Keratinocyte (primary cell): Measurements from ENCODE around the gene EPB41L4B. TPM values are rescaled to one million over a fixed set of nuclear protein-coding genes. Genes with fewer than 3 reads are reported as not detected.

Experiments
- DNase-seq: peaks from one replicate; pipeline ENCODE4 v3.0.0-alpha.2; 2011; ENCODE audit warnings: low read depth, missing footprints, low spot score
- FAIRE-seq: peaks from 2 replicates; lab custom pipeline; 2011; peaks lifted over from hg19 to GRCh38; lab: Jason Lieb, UNC
- H2AFZ ChIP-seq: 2 replicates; pipeline ENCODE4 v1.6.0; 2012; ENCODE audit warnings: low read length, control low read depth, inconsistent platforms; ENCODE audit not compliant: control insufficient read depth
- H3K27ac ChIP-seq: 2 replicates; pipeline ENCODE4 v1.5.1; 2011; ENCODE audit warnings: low read length; ENCODE audit not compliant: control insufficient read depth, insufficient read depth
- H3K27me3 ChIP-seq: 3 replicates; pipeline ENCODE4 v1.6.0; 2011; ENCODE audit warnings: low read length; ENCODE audit not compliant: control insufficient read depth, insufficient read depth; ENCODE audit errors: extremely low read depth
- H3K36me3 ChIP-seq, 2 experiments: 2 replicates in 1 of 2; 3 replicates in 1 of 2; pipeline ENCODE4 v1.5.1; 2011; ENCODE audit warnings: low read length in 2 of 2, mild to moderate bottlenecking in 1 of 2; ENCODE audit not compliant: control insufficient read depth in 2 of 2, insufficient read depth in 2 of 2; ENCODE audit errors: extremely low read depth in 1 of 2
- H3K4me1 ChIP-seq: 3 replicates; pipeline ENCODE4 v1.5.1; 2011; ENCODE audit warnings: low read length; ENCODE audit not compliant: control insufficient read depth, insufficient read depth; ENCODE audit errors: extremely low read depth
- H3K4me2 ChIP-seq: 3 replicates; pipeline ENCODE4 v1.6.0; 2011; ENCODE audit warnings: low read depth, low read length; ENCODE audit not compliant: control insufficient read depth, insufficient read depth; ENCODE audit errors: extremely low read depth
- H3K4me3 ChIP-seq, 3 experiments: fragments of 200-600 bp in 1 of 3; sonication (generic) in 1 of 3; 2 replicates in 2 of 3; 3 replicates in 1 of 3; pipeline ENCODE4 v1.5.1; 2011 to 2016; ENCODE audit warnings: low read length in 3 of 3, mild to moderate bottlenecking in 3 of 3, control low read depth in 2 of 3, inconsistent platforms in 1 of 3, low read depth in 1 of 3, mixed read lengths in 1 of 3, mixed run types in 1 of 3, moderate library complexity in 1 of 3; ENCODE audit not compliant: control insufficient read depth in 2 of 3, insufficient read depth in 2 of 3; ENCODE audit errors: extremely low read depth in 1 of 3
- H3K79me2 ChIP-seq: 2 replicates; pipeline ENCODE4 v1.6.0; 2012; ENCODE audit warnings: low read length; ENCODE audit not compliant: control insufficient read depth, insufficient read depth
- H3K9ac ChIP-seq: 3 replicates; pipeline ENCODE4 v1.6.0; 2011; ENCODE audit warnings: low read length; ENCODE audit not compliant: control insufficient read depth, insufficient read depth; ENCODE audit errors: extremely low read depth
- H3K9me1 ChIP-seq: 3 replicates; pipeline ENCODE4 v1.6.0; 2011; ENCODE audit warnings: low read length; ENCODE audit not compliant: control insufficient read depth, insufficient read depth; ENCODE audit errors: extremely low read depth
- H3K9me3 ChIP-seq: 2 replicates; pipeline ENCODE4 v1.5.1; 2012; ENCODE audit warnings: low read depth, low read length; ENCODE audit not compliant: control insufficient read depth
- H4K20me1 ChIP-seq: 3 replicates; pipeline ENCODE4 v1.6.0; 2011; ENCODE audit warnings: low read length; ENCODE audit not compliant: control insufficient read depth, insufficient read depth; ENCODE audit errors: extremely low read depth
- EZH2 ChIP-seq: IDR thresholded peaks from one replicate; pipeline ENCODE4 v1.6.1; 2012; ENCODE audit warnings: inconsistent platforms, mild to moderate bottlenecking, low read length, moderate library complexity
- dilution Hi-C: fragments of 300-500 bp; cut with MboI; formaldehyde crosslinking; loops from one replicate; pipeline ENCODE4 v1.7.0; 2020; ENCODE audit warnings: low sequenced_read_pairs; ENCODE audit not compliant: extremely low pct_ligation_motif_present
- polyA minus RNA-seq, 3 experiments: library from RNA; depleted of rRNA, polyadenylated mRNA; stranded (reverse); fragments of >200 nt; gene quantifications; 1 replicate in 1 of 3; 2 replicates in 1 of 3; 3 replicates in 1 of 3; pipeline ENCODE4 v1.2.3, GENCODE V29; 2011
- polyA plus RNA-seq, 5 experiments: library from polyadenylated mRNA; depleted of rRNA in 3 of 5; stranded (reverse) in 3 of 5; stranded (forward) in 1 of 5; unstranded in 1 of 5; fragments of >200 nt; gene quantifications; 1 replicate in 1 of 5; 2 replicates in 3 of 5; 3 replicates in 1 of 5; pipeline versions ENCODE4 v1.2.1 to v1.2.3, GENCODE V29; 2011 to 2012; ENCODE audit warnings: missing spikeins in 2 of 5, low read depth in 1 of 5, low replicate concordance in 1 of 5
- TF ChIP-seq, protein P1 (sequence below), 3 experiments: IDR thresholded peaks in 1 of 3; conservative IDR thresholded peaks in 1 of 3; optimal IDR thresholded peaks in 1 of 3; 2 replicates in 2 of 3; 3 replicates in 1 of 3; pipeline versions ENCODE3 to v1.5.1; 2011; ENCODE audit warnings: low read length in 3 of 3, mild to moderate bottlenecking in 3 of 3, moderate library complexity in 2 of 3, control low read depth in 1 of 3, inconsistent platforms in 1 of 3; ENCODE audit not compliant: insufficient read depth in 2 of 3; ENCODE audit errors: extremely low read depth in 1 of 3

The EPB41L4B gene
- polyA plus RNA-seq = 7.3 to 13.7 TPM (median 12.8 TPM) in 3 replicates
- 13.6 TPM for polyA plus RNA-seq (2011; ENCODE audit: low read depth)
- 9.9 and 16.9 TPM in 2 replicates for polyA plus RNA-seq (2011; cell fraction: cytosol; rRNA removed)
- polyA plus RNA-seq (2011; cell fraction: nucleus; rRNA removed) = 8.9 and 13.4 TPM in 2 replicates
- polyA plus RNA-seq (2012; ENCODE audit: low replicate concordance) = 6.1 and 16.2 TPM in 2 replicates
- polyA minus RNA-seq = 4.8 to 14.5 TPM (median 13.2 TPM) in 3 replicates
- 11.1 TPM for polyA minus RNA-seq (2011; cell fraction: cytosol; rRNA and poly(A)+ RNA removed)
- 6.6 and 12.1 TPM in 2 replicates for polyA minus RNA-seq (2011; cell fraction: nucleus; rRNA and poly(A)+ RNA removed)

DNA sequence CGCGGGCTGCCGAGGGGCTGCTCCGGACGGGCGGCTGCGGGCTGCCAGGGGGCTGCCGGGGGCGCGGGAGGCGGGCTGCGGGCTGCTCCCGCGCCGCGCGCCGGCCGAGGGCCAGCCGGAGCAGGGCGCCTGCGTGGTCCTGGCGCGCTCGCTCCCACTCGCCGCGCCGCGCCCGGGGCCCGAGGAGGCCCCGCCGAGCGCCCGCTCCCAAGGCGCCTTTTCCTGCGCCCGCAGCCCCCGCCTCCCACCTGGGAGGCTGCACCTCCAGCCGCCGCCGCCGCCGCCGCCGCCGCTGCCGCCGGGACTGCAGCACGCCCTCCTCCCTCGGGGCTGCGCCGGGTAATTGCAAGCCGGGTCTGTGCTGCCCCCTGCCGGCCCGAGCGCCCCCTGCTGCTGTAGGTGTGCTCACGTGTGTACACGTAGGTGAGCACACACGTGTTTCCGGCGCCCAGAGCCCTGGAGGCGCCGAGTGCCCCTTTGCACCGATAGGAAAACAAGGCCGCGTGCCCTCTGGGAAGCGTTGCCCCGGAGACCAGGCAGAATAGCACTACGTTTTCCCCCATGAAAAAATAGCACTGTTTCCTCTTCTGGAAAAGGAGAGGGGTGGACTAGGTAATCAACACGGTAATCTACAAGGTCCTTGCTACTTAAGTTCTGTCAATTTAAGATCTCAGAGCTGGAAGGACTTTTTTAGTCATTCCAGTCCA, at the start of gene EPB41L4B:
TSS of gene EPB41L4B (minus strand) at position 318 of the 707 bp plus-strand sequence. CDS start 613 bp downstream, outside the sequence.
- Histone ChIP-seq H3K27ac (peak within 1 kb of the TSS; percentile 59), H3K9ac (peak within 1 kb of the TSS; percentile 76), H4K20me1 (peaks cover 2% of the 10 kb centered on the region), H3K27me3 (no peaks in the 10 kb centered on the region), H3K4me3 (peak within 1 kb of the TSS; percentile 67 to 69 (median 68)), H3K36me3 (no peaks in the 10 kb centered on the region), H3K4me2 (peak within 1 kb of the TSS; percentile 91), H3K79me2 (no peaks in the 10 kb centered on the region), H2AFZ (peak within 1 kb of the TSS; percentile 48), H3K4me1 (peaks cover 44% of the 10 kb centered on the region), H3K9me1 (peaks cover 8% of the 10 kb centered on the region), H3K9me3 (no peaks in the 10 kb centered on the region)
- DNase-seq (no peak), FAIRE-seq (peak; percentile 71)
- TF ChIP-seq, protein P1, sequence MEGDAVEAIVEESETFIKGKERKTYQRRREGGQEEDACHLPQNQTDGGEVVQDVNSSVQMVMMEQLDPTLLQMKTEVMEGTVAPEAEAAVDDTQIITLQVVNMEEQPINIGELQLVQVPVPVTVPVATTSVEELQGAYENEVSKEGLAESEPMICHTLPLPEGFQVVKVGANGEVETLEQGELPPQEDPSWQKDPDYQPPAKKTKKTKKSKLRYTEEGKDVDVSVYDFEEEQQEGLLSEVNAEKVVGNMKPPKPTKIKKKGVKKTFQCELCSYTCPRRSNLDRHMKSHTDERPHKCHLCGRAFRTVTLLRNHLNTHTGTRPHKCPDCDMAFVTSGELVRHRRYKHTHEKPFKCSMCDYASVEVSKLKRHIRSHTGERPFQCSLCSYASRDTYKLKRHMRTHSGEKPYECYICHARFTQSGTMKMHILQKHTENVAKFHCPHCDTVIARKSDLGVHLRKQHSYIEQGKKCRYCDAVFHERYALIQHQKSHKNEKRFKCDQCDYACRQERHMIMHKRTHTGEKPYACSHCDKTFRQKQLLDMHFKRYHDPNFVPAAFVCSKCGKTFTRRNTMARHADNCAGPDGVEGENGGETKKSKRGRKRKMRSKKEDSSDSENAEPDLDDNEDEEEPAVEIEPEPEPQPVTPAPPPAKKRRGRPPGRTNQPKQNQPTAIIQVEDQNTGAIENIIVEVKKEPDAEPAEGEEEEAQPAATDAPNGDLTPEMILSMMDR (optimal IDR thresholded peaks at IDR 0.05 in 1 of 3, IDR thresholded peaks at IDR 0.05 in 1 of 3, conservative IDR thresholded peaks at IDR 0.05 in 1 of 3; ENCODE audit: extremely low read depth in 1 of 3, insufficient read depth in 2 of 3, low read length in 3 of 3) = peak; percentile 67 to 98 (median 91)
- TF ChIP-seq EZH2 = no peak
- dilution Hi-C loops = no loop called here

DNA sequence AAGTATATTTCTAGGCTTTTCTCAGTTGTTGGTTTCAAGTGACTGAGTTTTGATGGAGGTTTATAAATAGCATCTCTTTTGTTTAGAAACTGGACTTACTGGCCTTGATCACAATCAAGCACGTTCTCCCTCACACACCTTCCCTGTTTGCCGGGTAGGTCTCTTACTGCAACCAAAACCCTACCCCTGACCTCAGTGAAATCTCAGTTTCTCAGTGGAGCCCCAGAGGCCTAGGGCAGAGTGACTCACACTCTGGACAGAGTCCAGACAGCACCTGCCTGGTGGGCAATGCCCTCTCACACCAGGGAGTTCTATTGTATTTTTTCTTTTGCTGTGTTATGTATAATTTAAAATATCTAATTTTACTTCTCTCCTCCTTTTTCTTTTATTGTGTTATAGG, 48.4 kb upstream of the EPB41L4B start:
- Histone ChIP-seq H3K27ac (no peak overlapping the region), H3K36me3 (no peaks in the 10 kb centered on the region), H3K4me3 (no peak overlapping the region), H3K9ac (no peak overlapping the region), H3K4me2 (no peak overlapping the region), H3K4me1 (no peaks in the 10 kb centered on the region), H3K9me3 (no peaks in the 10 kb centered on the region), H3K27me3 (no peaks in the 10 kb centered on the region), H3K9me1 (no peaks in the 10 kb centered on the region), H3K79me2 (no peaks in the 10 kb centered on the region), H4K20me1 (no peaks in the 10 kb centered on the region), H2AFZ (no peak overlapping the region)
- dilution Hi-C loops = no loop called here
- TF ChIP-seq, protein P1 (optimal IDR thresholded peaks at IDR 0.05 in 1 of 3, IDR thresholded peaks at IDR 0.05 in 1 of 3, conservative IDR thresholded peaks at IDR 0.05 in 1 of 3; ENCODE audit: extremely low read depth in 1 of 3, insufficient read depth in 2 of 3, low read length in 3 of 3) = no peak
- no peak for TF ChIP-seq EZH2
- FAIRE-seq (no peak), DNase-seq (no peak)
